ENCODE measurements around the gene IL17RC. TPM values are rescaled to one million over a fixed set of nuclear protein-coding genes. Genes with fewer than 3 reads are reported as not detected.

The IL17RC gene
- total RNA-seq, 2 experiments from 2014 or later = 0.22 to 0.32 TPM

DNA sequence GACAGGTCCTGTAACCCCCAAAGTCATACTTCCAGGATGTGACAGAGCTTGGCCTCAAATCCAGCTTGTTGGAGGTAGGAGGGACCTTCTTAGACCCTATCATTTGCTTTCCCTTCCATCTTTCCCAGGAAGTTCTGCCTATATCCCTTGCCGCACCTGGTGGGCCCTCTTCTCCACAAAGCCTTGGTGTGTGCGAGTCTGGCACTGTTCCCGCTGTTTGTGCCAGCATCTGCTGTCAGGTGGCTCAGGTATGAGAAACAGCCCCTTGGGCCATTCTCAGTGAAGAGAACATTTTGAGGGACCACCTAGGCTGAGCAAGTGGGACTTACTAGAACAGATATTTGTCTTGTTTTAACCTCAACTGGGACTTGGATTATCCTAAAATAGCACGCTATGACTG, 13.0 kb upstream of the IL17RC start:
- DNase-seq (no peak), ATAC-seq (no peak)
- ChIA-PET POLR2A (no interaction called here), CTCF (interaction anchor here (2.1 kb wide), 1 partner anchor 42 kb away, joined by 5 read pairs; no protein-coding TSS in a partner anchor)
- Mint-ChIP-seq H3K27me3 (no peaks in the 10 kb centered on the region), H3K9me3 (no peaks in the 10 kb centered on the region), H3K4me3 (no peak overlapping the region), H3K27ac (no peak overlapping the region), H3K4me1 (ENCODE audit: low read depth) (peaks cover 30% of the 10 kb centered on the region), H3K36me3 (ENCODE audit: low read depth) (no peaks in the 10 kb centered on the region)
- no peak for TF ChIP-seq CTCF (IDR thresholded peaks at IDR 0.05)
- intact Hi-C loops (cut with micrococcal nuclease) = no loop called here

DNA sequence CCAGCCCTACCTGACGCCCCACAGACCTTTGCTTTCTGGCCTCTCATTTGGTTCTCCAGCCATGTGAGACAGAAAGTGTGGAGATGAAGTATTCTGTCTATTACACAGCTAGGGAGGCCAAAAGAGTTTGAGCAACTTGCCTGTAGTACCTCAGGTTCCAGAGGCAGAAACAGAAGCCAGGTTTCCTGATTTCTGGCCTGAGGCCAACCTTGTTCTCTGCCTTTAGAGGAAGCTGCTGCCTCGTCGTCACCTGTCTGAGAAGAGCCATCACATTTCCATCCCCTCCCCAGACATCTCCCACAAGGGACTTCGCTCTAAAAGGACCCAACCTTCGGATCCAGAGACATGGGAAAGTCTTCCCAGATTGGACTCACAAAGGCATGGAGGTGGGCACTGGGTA, 10.4 kb upstream of the IL17RC start:
- intact Hi-C loops (cut with micrococcal nuclease) = no loop called here
- H3K36me3 Mint-ChIP-seq (ENCODE audit: low read depth) = no peaks in the 10 kb centered on the region
- CTCF ChIA-PET = no interaction called here

GRCh38 chr3:9908286-9908685, 8.6 kb upstream of the IL17RC start:
- DNase-seq (no peak), ATAC-seq (no peak)
- intact Hi-C loops (cut with micrococcal nuclease) = no loop called here
- no peak for TF ChIP-seq CTCF (IDR thresholded peaks at IDR 0.05)
- no peak overlapping the region for H3K27ac Mint-ChIP-seq
- ChIA-PET POLR2A (interaction anchor here (1.0 to 1.8 kb wide), 2 partner anchors 11 to 16 kb away, joined by 3 to 5 read pairs; no protein-coding TSS in a partner anchor), CTCF (interaction anchor here (1.4 to 1.5 kb wide), 2 partner anchors 17 to 23 kb away, joined by 4 to 9 read pairs; no protein-coding TSS in a partner anchor)
- peaks cover 6% of the 10 kb centered on the region for H3K27me3 Mint-ChIP-seq
- peaks cover 21% of the 10 kb centered on the region for H3K4me1 Mint-ChIP-seq (ENCODE audit: low read depth)
- no peaks in the 10 kb centered on the region for H3K36me3 Mint-ChIP-seq (ENCODE audit: low read depth)
- no peak overlapping the region for H3K4me3 Mint-ChIP-seq
- H3K9me3 Mint-ChIP-seq = no peaks in the 10 kb centered on the region

More for the DNA sequence above, 10.4 kb upstream of the IL17RC start:
- no peak overlapping the region for H3K4me3 Mint-ChIP-seq
- POLR2A ChIA-PET = interaction anchor here (0.8 to 1.8 kb wide), 2 partner anchors 14 to 16 kb away, joined by 3 to 5 read pairs; no protein-coding TSS in a partner anchor
- H3K27ac Mint-ChIP-seq = no peak overlapping the region
- no peak for TF ChIP-seq CTCF (IDR thresholded peaks at IDR 0.05)
- ATAC-seq = no peak
- H3K9me3 Mint-ChIP-seq = no peaks in the 10 kb centered on the region
- peaks cover 32% of the 10 kb centered on the region for H3K4me1 Mint-ChIP-seq (ENCODE audit: low read depth)
- DNase-seq = no peak
- peaks cover 2% of the 10 kb centered on the region for H3K27me3 Mint-ChIP-seq

GRCh38 chr3:9909221-9910013, 7.5 kb upstream of the IL17RC start:
- Mint-ChIP-seq H3K9me3 (no peaks in the 10 kb centered on the region), H3K27ac (no peak overlapping the region), H3K27me3 (peaks cover 6% of the 10 kb centered on the region), H3K4me3 (no peak overlapping the region), H3K4me1 (ENCODE audit: low read depth) (peaks cover 14% of the 10 kb centered on the region), H3K36me3 (ENCODE audit: low read depth) (no peaks in the 10 kb centered on the region)
- peak; percentile 70 for ATAC-seq
- POLR2A ChIA-PET = interaction anchor here (1.3 kb wide), 2 partner anchors 11 to 42 kb away, joined by 3 to 4 read pairs; partner anchors contain the start of gene PRRT3
- peak; percentile 32 for DNase-seq
- CTCF ChIA-PET = interaction anchor here (7.0 kb wide), 1 partner anchor 23 kb away, joined by 46 read pairs; the partner anchor contains the start of gene CRELD1
- intact Hi-C loops (cut with micrococcal nuclease) = no loop called here
- TF ChIP-seq CTCF (IDR thresholded peaks at IDR 0.05) = no peak

DNA sequence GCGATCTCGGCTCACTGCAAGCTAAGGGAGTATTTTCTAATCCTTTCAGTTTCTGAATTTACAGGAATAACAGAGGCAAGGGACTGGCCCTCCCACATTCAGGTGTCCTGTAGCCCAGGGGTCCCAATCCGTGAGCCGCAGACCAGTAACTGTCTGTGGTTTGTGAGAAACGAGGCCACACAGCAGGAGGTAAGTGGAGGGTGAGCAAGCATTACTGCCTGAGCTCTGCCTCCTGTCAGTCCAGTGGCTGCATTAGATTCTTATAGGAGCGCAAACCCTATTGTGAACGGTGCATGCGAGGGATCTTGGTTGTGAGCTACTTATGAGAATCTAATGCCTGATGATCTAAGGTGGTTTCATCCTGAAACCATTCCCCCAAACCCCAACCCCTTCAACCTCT, 5.0 kb upstream of the IL17RC start:
- H3K4me3 Mint-ChIP-seq = no peak overlapping the region
- ATAC-seq (no peak), DNase-seq (no peak)
- H3K27me3 Mint-ChIP-seq = peaks cover 6% of the 10 kb centered on the region
- ChIA-PET CTCF (interaction anchor here (1.1 to 7.0 kb wide), 3 partner anchors 20 to 34 kb away, joined by 3 to 46 read pairs (median 6); partner anchors contain the start of genes CRELD1 and JAGN1), POLR2A (interaction anchor here (0.7 to 2.5 kb wide), 6 partner anchors 18 to 507 kb away, joined by 3 to 9 read pairs (median 4); partner anchors contain the start of gene EMC3)
- H3K27ac Mint-ChIP-seq = no peak overlapping the region
- no peak for TF ChIP-seq CTCF (IDR thresholded peaks at IDR 0.05)
- no peaks in the 10 kb centered on the region for H3K36me3 Mint-ChIP-seq (ENCODE audit: low read depth)
- H3K4me1 Mint-ChIP-seq (ENCODE audit: low read depth) = peaks cover 24% of the 10 kb centered on the region
- H3K9me3 Mint-ChIP-seq = no peaks in the 10 kb centered on the region
- intact Hi-C loops (cut with micrococcal nuclease) = no loop called here
